Skeletal muscle tissue (tissue), 4 donors: ENCODE data around the gene HLX. TPM values are rescaled to one million over a fixed set of nuclear protein-coding genes. Genes with fewer than 3 reads are reported as not detected.

Source experiments
- H3K27ac ChIP-seq: one replicate; pipeline ENCODE4 v1.7.0; 2013; ENCODE audit warnings: mild to moderate bottlenecking, low read depth, low read length, inconsistent platforms
- H3K27me3 ChIP-seq, 3 donors: one replicate each; pipeline ENCODE4 v1.7.0; 2013; ENCODE audit warnings: low read length in 3 of 3; ENCODE audit not compliant: control insufficient read depth in 3 of 3, insufficient read depth in 3 of 3
- H3K36me3 ChIP-seq, 3 donors: one replicate each; pipeline ENCODE4 v1.7.0; 2013; ENCODE audit warnings: low read length in 3 of 3; ENCODE audit not compliant: control insufficient read depth in 3 of 3, insufficient read depth in 3 of 3
- H3K4me1 ChIP-seq, 3 donors: one replicate each; pipeline ENCODE4 v1.7.0; 2013; ENCODE audit warnings: low read length in 3 of 3, mild to moderate bottlenecking in 3 of 3; ENCODE audit not compliant: control insufficient read depth in 3 of 3, insufficient read depth in 3 of 3
- H3K4me3 ChIP-seq, 3 donors: one replicate each; pipeline ENCODE4 v1.7.0; 2013; ENCODE audit warnings: low read length in 3 of 3
- H3K9ac ChIP-seq, 3 donors: one replicate each; pipeline ENCODE4 v1.7.0; 2013; ENCODE audit warnings: low read length in 3 of 3, mild to moderate bottlenecking in 3 of 3, moderate library complexity in 2 of 3, low read depth in 1 of 3
- H3K9me3 ChIP-seq, 3 donors: one replicate each; pipeline ENCODE4 v1.7.0; 2013; ENCODE audit warnings: low read length in 3 of 3; ENCODE audit not compliant: control insufficient read depth in 3 of 3
- total RNA-seq: library from RNA; depleted of rRNA; stranded (reverse); fragments of >200 nt; gene quantifications from one replicate; pipeline ENCODE4 v1.2.3, GENCODE V29; 2014
- donor health status: Osteomylitis.

The HLX gene
- total RNA-seq, 1 donor from 2014 or later: 9.9 TPM

DNA sequence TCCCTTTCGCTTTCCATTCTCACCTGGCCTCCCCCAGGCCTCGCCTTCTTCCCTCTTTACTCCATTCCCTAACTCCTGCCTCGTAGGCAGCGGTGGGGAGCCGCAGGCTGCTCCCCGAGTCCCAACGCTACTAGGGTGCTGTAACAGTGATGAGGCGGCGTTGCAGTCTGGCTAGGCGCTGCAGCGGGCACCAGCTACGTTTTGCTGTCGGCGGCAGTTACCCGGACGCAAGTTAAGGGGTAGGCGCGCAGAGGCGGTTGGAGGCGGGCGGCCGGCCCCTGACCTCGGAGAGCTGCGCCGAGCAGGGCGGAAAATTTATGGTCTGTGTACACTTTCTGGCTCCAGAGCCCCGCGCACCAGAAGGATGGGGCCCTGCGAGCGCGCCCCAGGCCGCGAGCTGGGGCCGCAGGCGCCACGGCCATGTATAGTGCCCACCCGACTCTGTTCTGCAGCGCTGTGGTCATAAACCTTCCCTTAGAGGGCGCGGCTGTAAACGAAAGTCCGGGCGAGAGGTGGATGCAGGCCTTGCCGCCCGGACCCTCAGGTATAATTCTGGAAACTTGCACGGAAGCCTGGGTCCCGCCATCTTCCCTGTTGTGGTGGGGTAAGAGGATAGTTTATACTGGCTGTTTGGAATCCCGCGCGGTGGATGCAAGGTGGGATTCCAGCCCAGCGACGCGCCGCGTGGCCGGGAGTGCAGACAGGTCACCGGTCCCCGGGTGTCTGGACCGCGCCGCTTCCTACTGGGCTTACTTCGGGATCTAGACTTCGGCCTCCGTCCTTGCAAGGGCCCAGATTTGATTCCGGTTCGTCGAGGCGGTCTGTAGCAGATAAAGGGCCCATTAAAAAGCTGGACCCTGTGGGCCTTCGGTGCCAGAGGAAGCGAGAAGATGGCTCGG, 15.0 kb downstream of the HLX start:
- H3K36me3 ChIP-seq: no peaks in the 10 kb centered on the region
- H3K4me1 ChIP-seq: peaks cover 9 to 19% (median 14%) of the 10 kb centered on the region in 3 donors
- H3K9me3 ChIP-seq: no peaks in the 10 kb centered on the region
- peak overlapping the region; percentile 64 to 72 (median 67) for H3K4me3 ChIP-seq
- H3K27me3 ChIP-seq: peaks cover 59 to 64% (median 63%) of the 10 kb centered on the region in 3 donors
- peak overlapping the region in 1 of 3 donors; percentile 45 for H3K9ac ChIP-seq
- no peak overlapping the region for H3K27ac ChIP-seq

DNA sequence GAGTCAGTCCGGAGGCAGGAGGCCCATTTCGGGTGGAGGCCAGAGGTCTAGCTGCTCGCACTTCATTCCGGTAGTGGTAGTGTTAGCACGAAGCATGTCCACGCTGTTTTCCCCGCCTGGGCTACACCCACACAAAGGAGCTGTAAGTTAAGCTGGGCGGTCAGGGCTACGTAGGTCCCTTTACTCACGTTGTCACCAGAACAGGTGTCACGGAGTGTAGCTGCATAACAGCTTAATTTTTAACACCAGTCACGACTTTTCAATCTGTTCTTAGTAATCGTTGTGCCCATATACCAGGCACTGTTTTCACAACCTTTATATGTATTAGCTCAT, 15.6 kb downstream of the HLX start:
- H3K4me3 ChIP-seq: no peak overlapping the region
- peaks cover 53 to 57% (median 57%) of the 10 kb centered on the region in 3 donors for H3K27me3 ChIP-seq
- H3K9me3 ChIP-seq: no peaks in the 10 kb centered on the region
- no peaks in the 10 kb centered on the region for H3K36me3 ChIP-seq
- H3K9ac ChIP-seq: no peak overlapping the region
- H3K4me1 ChIP-seq: peaks cover 9 to 19% (median 14%) of the 10 kb centered on the region in 3 donors
- H3K27ac ChIP-seq: no peak overlapping the region

DNA sequence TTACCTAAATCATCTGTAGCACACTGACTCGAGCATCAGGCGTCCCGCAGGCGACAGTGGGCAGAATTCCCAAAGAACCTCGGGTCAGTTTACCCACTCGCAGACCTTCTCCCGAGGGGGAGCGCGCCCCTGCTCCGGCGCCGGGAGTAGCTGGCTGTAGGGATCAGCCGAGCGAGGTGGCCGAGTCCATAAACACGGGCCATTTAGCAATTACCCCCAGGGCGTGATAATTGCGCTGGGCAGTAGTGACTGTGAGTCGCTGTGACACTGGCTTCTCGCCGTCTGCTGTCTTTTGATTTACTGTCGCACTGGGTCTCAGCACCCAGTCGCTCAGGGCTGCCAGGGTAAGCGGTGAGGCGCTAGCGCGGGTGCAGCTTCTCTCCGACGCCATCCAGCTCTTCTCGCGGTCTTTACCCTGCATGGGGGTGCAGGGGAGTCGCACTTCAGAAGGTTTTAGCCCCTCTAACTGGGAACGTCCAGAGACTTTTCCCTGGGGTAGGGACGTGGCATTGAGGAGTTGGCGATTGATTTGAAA, 16.2 kb downstream of the HLX start:
- no peak overlapping the region for H3K9ac ChIP-seq
- peaks cover 51 to 52% (median 52%) of the 10 kb centered on the region in 3 donors for H3K27me3 ChIP-seq
- no peaks in the 10 kb centered on the region for H3K36me3 ChIP-seq
- peaks cover 9 to 19% (median 14%) of the 10 kb centered on the region in 3 donors for H3K4me1 ChIP-seq
- H3K9me3 ChIP-seq: no peaks in the 10 kb centered on the region
- H3K27ac ChIP-seq: no peak overlapping the region
- peak overlapping the region in 1 of 3 donors; percentile 35 for H3K4me3 ChIP-seq

DNA sequence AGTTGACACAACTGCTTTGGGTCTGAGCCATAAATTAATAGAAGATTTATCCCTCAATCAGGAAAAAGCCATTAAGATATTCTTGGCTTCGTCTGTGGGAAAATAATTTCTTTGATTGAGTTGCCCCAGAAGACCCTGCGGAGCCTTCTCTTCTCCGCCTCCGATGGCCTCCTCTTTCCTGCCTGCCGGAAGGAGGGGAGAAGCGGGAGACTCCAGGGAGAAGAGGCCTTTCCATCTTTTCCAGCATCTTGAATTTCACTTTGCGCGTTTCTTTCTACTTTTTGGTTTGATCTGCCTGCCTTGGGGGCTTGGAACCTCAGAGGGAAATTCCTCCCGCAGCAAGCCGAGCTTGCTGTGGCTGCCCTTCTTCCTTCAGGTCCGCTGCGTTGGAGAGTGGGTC, 16.8 kb downstream of the HLX start:
- Histone ChIP-seq H3K4me1 (peaks cover 9 to 19% (median 14%) of the 10 kb centered on the region in 3 donors), H3K27me3 (peaks cover 45 to 46% (median 45%) of the 10 kb centered on the region in 3 donors), H3K36me3 (no peaks in the 10 kb centered on the region), H3K9me3 (no peaks in the 10 kb centered on the region), H3K9ac (no peak overlapping the region), H3K4me3 (no peak overlapping the region), H3K27ac (no peak overlapping the region)

DNA sequence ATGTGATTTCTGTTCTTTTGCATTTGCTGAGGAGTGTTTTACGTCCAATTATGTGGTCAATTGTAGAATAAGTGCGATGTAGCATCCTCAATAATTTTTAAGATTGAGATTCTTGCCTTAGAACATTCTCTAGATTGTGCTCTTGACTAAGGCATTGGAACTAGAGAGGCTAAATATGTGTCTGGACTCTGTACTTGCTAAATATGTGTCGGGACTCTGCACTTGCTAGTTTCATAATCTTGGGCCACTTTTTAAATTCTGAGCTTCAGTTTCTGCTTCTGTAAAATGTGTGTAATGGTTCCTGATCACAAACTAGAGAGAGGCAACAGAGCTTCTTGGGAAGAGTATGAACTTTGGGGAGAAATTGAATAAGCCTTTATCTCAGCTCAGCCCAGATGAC, 21.6 kb downstream of the HLX start:
- H3K9me3 ChIP-seq: no peaks in the 10 kb centered on the region
- H3K9ac ChIP-seq: no peak overlapping the region
- H3K4me1 ChIP-seq: no peaks in the 10 kb centered on the region
- no peaks in the 10 kb centered on the region for H3K36me3 ChIP-seq
- no peak overlapping the region for H3K27ac ChIP-seq
- no peak overlapping the region for H3K4me3 ChIP-seq
- no peaks in the 10 kb centered on the region for H3K27me3 ChIP-seq

DNA sequence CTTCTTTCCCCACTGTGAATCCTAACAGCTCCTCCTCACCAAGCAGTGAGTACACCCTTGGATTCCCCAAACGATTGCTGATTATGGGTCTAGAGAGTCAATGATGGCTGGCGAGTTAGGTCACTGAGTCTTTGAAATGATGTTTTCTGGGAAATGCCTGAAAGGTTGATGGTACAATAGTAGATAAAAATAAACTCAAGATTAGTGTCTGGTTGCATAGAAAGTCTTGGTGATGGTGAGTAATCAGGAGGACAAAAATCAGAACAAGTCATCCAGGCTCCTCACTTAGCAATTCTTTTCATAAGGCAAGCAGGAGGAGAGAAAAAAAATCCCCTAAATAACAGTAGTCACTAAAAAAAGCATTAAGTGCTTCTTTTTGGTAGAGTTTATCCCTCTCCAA, 22.6 kb downstream of the HLX start:
- no peak overlapping the region for H3K4me3 ChIP-seq
- H3K4me1 ChIP-seq: no peaks in the 10 kb centered on the region
- H3K9ac ChIP-seq: no peak overlapping the region
- no peaks in the 10 kb centered on the region for H3K9me3 ChIP-seq
- H3K27ac ChIP-seq: no peak overlapping the region
- no peaks in the 10 kb centered on the region for H3K27me3 ChIP-seq
- H3K36me3 ChIP-seq: no peaks in the 10 kb centered on the region

DNA sequence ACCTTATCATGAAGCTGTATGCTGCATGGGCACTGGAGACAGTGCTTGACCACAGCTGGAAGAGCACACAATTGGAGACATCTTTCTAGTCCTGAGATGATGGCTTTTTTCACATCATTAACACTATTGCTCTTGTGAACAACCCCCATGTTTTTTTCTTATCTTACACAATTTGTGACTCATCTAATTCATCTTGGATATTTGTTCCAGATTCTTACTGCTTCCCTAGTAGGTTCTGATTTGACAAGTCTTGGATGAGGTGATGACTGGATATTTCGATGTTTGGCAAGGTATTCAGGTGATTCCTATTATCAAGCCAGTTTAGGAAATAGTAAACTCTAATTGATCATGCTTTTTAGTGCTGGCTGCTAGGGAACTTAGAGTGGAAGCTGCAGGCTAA, 23.7 kb downstream of the HLX start:
- H3K36me3 ChIP-seq: no peaks in the 10 kb centered on the region
- no peak overlapping the region for H3K4me3 ChIP-seq
- no peak overlapping the region for H3K27ac ChIP-seq
- no peak overlapping the region for H3K9ac ChIP-seq
- peaks cover 0 to 2% (median 0%) of the 10 kb centered on the region in 3 donors for H3K27me3 ChIP-seq
- H3K4me1 ChIP-seq: no peaks in the 10 kb centered on the region
- no peaks in the 10 kb centered on the region for H3K9me3 ChIP-seq

DNA sequence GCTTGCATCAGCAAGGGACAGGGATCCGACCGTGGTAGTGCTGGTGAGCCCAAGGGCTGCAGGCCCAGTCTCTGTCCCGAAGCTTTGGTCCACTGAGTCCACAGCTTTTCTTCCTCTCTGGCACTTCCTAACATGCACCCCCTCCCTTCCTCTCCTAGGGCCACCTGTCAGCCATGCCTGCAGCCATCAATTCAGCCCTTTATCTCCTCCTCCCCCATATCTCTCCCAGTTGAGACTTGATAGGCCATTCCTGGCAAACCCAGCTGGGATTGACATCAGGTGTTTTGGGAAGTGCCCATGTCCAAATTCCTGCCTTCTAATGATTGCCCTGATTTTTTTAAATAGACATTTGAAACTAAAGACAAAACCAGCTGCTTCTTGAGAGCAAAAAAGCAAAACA, 25.6 kb downstream of the HLX start:
- H3K9ac ChIP-seq: no peak overlapping the region
- peaks cover 0 to 2% (median 0%) of the 10 kb centered on the region in 3 donors for H3K27me3 ChIP-seq
- no peaks in the 10 kb centered on the region for H3K36me3 ChIP-seq
- H3K9me3 ChIP-seq: no peaks in the 10 kb centered on the region
- no peak overlapping the region for H3K4me3 ChIP-seq
- H3K4me1 ChIP-seq: no peaks in the 10 kb centered on the region
- no peak overlapping the region for H3K27ac ChIP-seq

DNA sequence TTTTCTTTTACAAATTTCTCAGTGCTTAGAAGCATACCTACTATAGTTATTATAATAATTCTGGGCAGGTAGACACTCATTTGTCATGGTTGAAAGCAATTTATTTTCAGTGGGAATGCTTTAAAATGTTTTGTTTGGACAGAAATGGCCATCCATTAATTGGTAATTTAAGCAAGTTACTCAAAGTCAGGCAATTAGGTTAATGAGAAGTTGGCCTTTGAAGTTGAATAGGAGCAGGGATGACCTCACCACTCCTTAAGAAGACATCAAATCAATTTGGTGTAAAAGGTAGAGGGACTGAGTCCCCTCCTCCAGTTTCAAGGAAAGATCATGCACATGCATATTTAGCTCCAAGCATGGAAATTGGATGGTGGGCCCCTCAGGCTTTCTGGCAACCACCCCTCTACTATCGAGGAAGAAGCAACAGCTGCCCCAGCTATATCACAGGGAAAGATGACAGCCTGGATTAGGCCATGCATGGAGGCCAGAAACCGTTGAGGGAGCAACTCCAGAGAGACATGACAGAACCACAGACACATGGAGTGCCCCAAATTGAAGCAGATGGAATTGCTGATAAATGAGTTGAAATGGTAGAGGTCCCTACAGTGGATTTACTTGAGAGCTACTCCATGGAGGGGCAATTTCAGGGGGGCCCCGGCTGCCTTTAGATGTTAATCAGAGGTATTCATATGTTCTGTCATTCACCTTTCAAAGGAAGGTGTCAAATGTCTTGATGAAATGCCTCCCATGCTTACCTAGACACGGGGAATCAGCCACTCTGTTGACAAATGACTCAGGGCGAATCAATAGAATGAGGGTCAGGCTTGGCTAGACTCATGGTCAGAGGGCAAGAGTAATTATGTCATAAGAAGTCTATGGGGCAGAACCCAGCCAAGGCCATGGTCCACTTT, 26.7 kb downstream of the HLX start:
- H3K4me1 ChIP-seq: no peaks in the 10 kb centered on the region
- no peak overlapping the region for H3K4me3 ChIP-seq
- H3K9me3 ChIP-seq: no peaks in the 10 kb centered on the region
- H3K27me3 ChIP-seq: peaks cover 0 to 2% (median 0%) of the 10 kb centered on the region in 3 donors
- H3K27ac ChIP-seq: no peak overlapping the region
- no peak overlapping the region for H3K9ac ChIP-seq
- H3K36me3 ChIP-seq: no peaks in the 10 kb centered on the region
